HG03095 (cell line): ENCODE data around the gene SCFD2.

ENCODE experiments used
- ATAC-seq: cut with Tn5 transposase; IDR thresholded peaks from one replicate; pipeline ENCODE4 v1.9.1; 2021; ENCODE audit warnings: moderate library complexity; ENCODE audit not compliant: unreplicated experiment

Gene SCFD2

GRCh38 chr4:53118676-53119075 is 247.2 kb downstream of the SCFD2 start:
- no peak for ATAC-seq

GRCh38 chr4:53116954-53117353 is 248.9 kb downstream of the SCFD2 start:
- ATAC-seq = no peak

GRCh38 chr4:53113431-53114225 is 252.2 kb downstream of the SCFD2 start:
- no peak for ATAC-seq

GRCh38 chr4:53105313-53105712 is 260.5 kb downstream of the SCFD2 start:
- ATAC-seq = no peak

GRCh38 chr4:53103481-53103880 is 262.4 kb downstream of the SCFD2 start:
- no peak for ATAC-seq

- ATAC-seq = no peak
Observed at GRCh38 chr4:53101191-53101581, 264.7 kb downstream of the SCFD2 start.

GRCh38 chr4:53100501-53101190 is 265.2 kb downstream of the SCFD2 start:
- no peak for ATAC-seq

- no peak for ATAC-seq
Observed at GRCh38 chr4:53098681-53099121, 267.2 kb downstream of the SCFD2 start.

GRCh38 chr4:53094040-53094439 is 271.8 kb downstream of the SCFD2 start:
- no peak for ATAC-seq

- no peak for ATAC-seq
Observed at GRCh38 chr4:53089936-53090729, 275.7 kb downstream of the SCFD2 start.

- ATAC-seq = no peak
Observed at GRCh38 chr4:53088152-53088551, 277.7 kb downstream of the SCFD2 start.

- ATAC-seq = no peak
Observed at GRCh38 chr4:53076374-53076958, 289.4 kb downstream of the SCFD2 start.

GRCh38 chr4:53075162-53075785 is 290.6 kb downstream of the SCFD2 start:
- ATAC-seq = no peak

- ATAC-seq = no peak
Observed at GRCh38 chr4:53068755-53069330, 297.0 kb downstream of the SCFD2 start.

- no peak for ATAC-seq
Observed at GRCh38 chr4:53067125-53067802, 298.6 kb downstream of the SCFD2 start.

- ATAC-seq = no peak
Observed at GRCh38 chr4:53066155-53066554, 299.7 kb downstream of the SCFD2 start.

GRCh38 chr4:53064609-53065008 is 301.3 kb downstream of the SCFD2 start:
- ATAC-seq = no peak

- ATAC-seq = no peak
Observed at GRCh38 chr4:53061091-53061850, 304.6 kb downstream of the SCFD2 start.

- no peak for ATAC-seq
Observed at GRCh38 chr4:53060278-53060677, 305.6 kb downstream of the SCFD2 start.
